ENCODE data around the gene ABCA1.
"Not testable (repeated sequence)": the region's sequence is repeated elsewhere in the genome, so short reads cannot be mapped to it uniquely, and the experiment has no call there.

ABCA1 gene

DNA sequence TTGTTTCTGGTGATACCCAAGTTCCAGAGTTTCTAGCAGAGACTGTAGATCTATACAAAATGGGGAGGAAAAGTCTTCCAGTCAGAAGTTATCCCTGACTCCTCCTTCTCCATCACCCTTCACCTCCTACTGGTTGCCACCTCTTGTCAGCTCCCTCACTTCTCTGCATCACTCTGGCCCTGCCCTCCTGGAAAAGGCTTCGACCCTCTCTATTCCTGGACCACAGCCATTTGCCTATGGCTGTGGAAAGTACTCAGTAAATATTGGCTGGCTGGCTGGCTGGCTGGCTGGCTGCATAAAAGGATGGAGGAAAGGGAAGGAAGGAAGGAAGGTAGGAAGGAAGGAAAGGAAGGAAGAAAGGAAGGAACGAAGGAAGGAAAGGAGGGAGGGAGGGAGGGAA is 32.7 kb upstream of the ABCA1 start:
- Histone ChIP-seq H3K9me2 (ENCODE audit: low read depth, low read length) (no peaks in the 10 kb centered on the region), H4K20me1 (ENCODE audit: insufficient read depth, low read length) (no peaks in the 10 kb centered on the region), H3K36me3 (ENCODE audit: insufficient read depth, low read length) (no peaks in the 10 kb centered on the region), H2AFZ (ENCODE audit: low read length) (no peak overlapping the region), H3K4me3 (ENCODE audit: low read depth, low read length, poor library complexity, severe bottlenecking) (no peak overlapping the region), H3F3A (ENCODE audit: insufficient read depth, low read length) (no peaks in the 10 kb centered on the region), H3K4me1 (ENCODE audit: insufficient read depth, low read length, severe bottlenecking) (peaks cover 6% of the 10 kb centered on the region), H3K9me3 (ENCODE audit: low read length) (no peaks in the 10 kb centered on the region), H3K27ac (ENCODE audit: low read depth, low read length, poor library complexity, severe bottlenecking) (no peak overlapping the region), H3K79me2 (ENCODE audit: insufficient read depth, low read length) (no peaks in the 10 kb centered on the region), H3K4me2 (ENCODE audit: low read length) (no peak overlapping the region), H3K9ac (ENCODE audit: low read length) (no peak overlapping the region), H3K27me3 (ENCODE audit: insufficient read depth, low read length) (no peaks in the 10 kb centered on the region)
- no peak for TF ChIP-seq CTCF (IDR thresholded peaks at IDR 0.05; ENCODE audit: low read length)
- no peak for TF ChIP-seq EZH2 (IDR thresholded peaks at IDR 0.05; ENCODE audit: borderline replicate concordance, low read length)

DNA sequence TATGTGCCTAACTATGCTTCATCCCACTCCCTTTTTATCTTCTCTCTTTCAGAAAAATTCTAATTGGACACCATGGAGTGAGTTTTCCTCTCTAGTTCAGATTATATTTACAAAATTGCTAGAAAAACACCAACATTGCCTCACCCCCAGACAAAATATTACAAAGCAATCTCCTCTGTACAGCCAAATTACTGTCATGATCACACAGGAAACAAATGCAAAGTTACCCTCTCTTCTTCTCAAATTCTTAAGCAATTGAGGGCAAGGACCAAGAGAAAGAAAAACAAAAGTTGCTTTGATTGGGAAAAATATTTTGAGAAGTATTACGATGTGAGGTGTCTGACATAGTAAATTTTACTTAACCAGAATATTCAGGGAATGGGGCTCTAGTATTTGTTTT is 30.8 kb upstream of the ABCA1 start:
- Histone ChIP-seq H3K9ac (ENCODE audit: low read length) (no peak overlapping the region), H3K79me2 (ENCODE audit: insufficient read depth, low read length) (no peaks in the 10 kb centered on the region), H3K36me3 (ENCODE audit: insufficient read depth, low read length) (no peaks in the 10 kb centered on the region), H3K27me3 (ENCODE audit: insufficient read depth, low read length) (no peaks in the 10 kb centered on the region), H4K20me1 (ENCODE audit: insufficient read depth, low read length) (no peaks in the 10 kb centered on the region), H3K9me2 (ENCODE audit: low read depth, low read length) (no peaks in the 10 kb centered on the region), H3K27ac (ENCODE audit: low read depth, low read length, poor library complexity, severe bottlenecking) (no peak overlapping the region), H3K4me3 (ENCODE audit: low read depth, low read length, poor library complexity, severe bottlenecking) (no peak overlapping the region), H3F3A (ENCODE audit: insufficient read depth, low read length) (no peaks in the 10 kb centered on the region), H3K4me1 (ENCODE audit: insufficient read depth, low read length, severe bottlenecking) (peaks cover 6% of the 10 kb centered on the region), H2AFZ (ENCODE audit: low read length) (no peak overlapping the region), H3K4me2 (ENCODE audit: low read length) (no peak overlapping the region), H3K9me3 (ENCODE audit: low read length) (no peaks in the 10 kb centered on the region)
- no peak for TF ChIP-seq EZH2 (IDR thresholded peaks at IDR 0.05; ENCODE audit: borderline replicate concordance, low read length)
- TF ChIP-seq CTCF (IDR thresholded peaks at IDR 0.05; ENCODE audit: low read length) = no peak

- not testable (repeated sequence) for H3K4me2 ChIP-seq (ENCODE audit: low read length); H2AFZ ChIP-seq (ENCODE audit: low read length)
These were observed 30.1 kb upstream of the ABCA1 start for GRCh38 chr9:104958006-104958405.

GRCh38 chr9:104951487-104951886 is 23.5 kb upstream of the ABCA1 start:
- no peak for TF ChIP-seq CTCF (IDR thresholded peaks at IDR 0.05; ENCODE audit: low read length)
- no peak for TF ChIP-seq EZH2 (IDR thresholded peaks at IDR 0.05; ENCODE audit: borderline replicate concordance, low read length)

More at GRCh38 chr9:104958006-104958405, 30.1 kb upstream of the ABCA1 start:
- H3F3A ChIP-seq (ENCODE audit: insufficient read depth, low read length); H3K9me2 ChIP-seq (ENCODE audit: low read depth, low read length); H3K4me3 ChIP-seq (ENCODE audit: low read depth, low read length, poor library complexity, severe bottlenecking); H3K79me2 ChIP-seq (ENCODE audit: insufficient read depth, low read length); H3K27me3 ChIP-seq (ENCODE audit: insufficient read depth, low read length); H3K36me3 ChIP-seq (ENCODE audit: insufficient read depth, low read length); H3K9me3 ChIP-seq (ENCODE audit: low read length); H4K20me1 ChIP-seq (ENCODE audit: insufficient read depth, low read length); H3K9ac ChIP-seq (ENCODE audit: low read length); H3K4me1 ChIP-seq (ENCODE audit: insufficient read depth, low read length, severe bottlenecking); H3K27ac ChIP-seq (ENCODE audit: low read depth, low read length, poor library complexity, severe bottlenecking): not testable (repeated sequence)

More at GRCh38 chr9:104951487-104951886, 23.5 kb upstream of the ABCA1 start:
- no peaks in the 10 kb centered on the region for H3K9me2 ChIP-seq (ENCODE audit: low read depth, low read length)
- no peaks in the 10 kb centered on the region for H3K9me3 ChIP-seq (ENCODE audit: low read length)
- H4K20me1 ChIP-seq (ENCODE audit: insufficient read depth, low read length) = no peaks in the 10 kb centered on the region
- no peaks in the 10 kb centered on the region for H3K79me2 ChIP-seq (ENCODE audit: insufficient read depth, low read length)
- H3K4me1 ChIP-seq (ENCODE audit: insufficient read depth, low read length, severe bottlenecking) = no peaks in the 10 kb centered on the region
- no peaks in the 10 kb centered on the region for H3K27me3 ChIP-seq (ENCODE audit: insufficient read depth, low read length)
- H3F3A ChIP-seq (ENCODE audit: insufficient read depth, low read length) = no peaks in the 10 kb centered on the region
- no peak overlapping the region for H3K9ac ChIP-seq (ENCODE audit: low read length)
- H3K36me3 ChIP-seq (ENCODE audit: insufficient read depth, low read length) = no peaks in the 10 kb centered on the region
- H3K4me3 ChIP-seq (ENCODE audit: low read depth, low read length, poor library complexity, severe bottlenecking) = no peak overlapping the region
- no peak overlapping the region for H2AFZ ChIP-seq (ENCODE audit: low read length)
- H3K4me2 ChIP-seq (ENCODE audit: low read length) = no peak overlapping the region
- H3K27ac ChIP-seq (ENCODE audit: low read depth, low read length, poor library complexity, severe bottlenecking) = no peak overlapping the region
